ES-I3 (cell line): ENCODE data around the gene AMOTL2.

Source experiments
- H3K36me3 ChIP-seq: 2 replicates; pipeline ENCODE4 v1.6.1; 2013; ENCODE audit warnings: mild to moderate bottlenecking, low read length, control low read depth, moderate library complexity; ENCODE audit not compliant: insufficient read depth
- H3K4me1 ChIP-seq: 2 replicates; pipeline ENCODE4 v1.6.1; 2013; ENCODE audit warnings: mild to moderate bottlenecking, control low read depth, low read length; ENCODE audit not compliant: insufficient read depth
- H3K9ac ChIP-seq: 2 replicates; pipeline ENCODE4 v1.6.1; 2013; ENCODE audit warnings: low read depth, mild to moderate bottlenecking, low read length, moderate library complexity
- H3K9me3 ChIP-seq: 2 replicates; pipeline ENCODE4 v1.6.1; 2013; ENCODE audit warnings: mild to moderate bottlenecking, low read length, moderate library complexity; ENCODE audit not compliant: control insufficient read depth, insufficient read depth

The AMOTL2 gene

DNA sequence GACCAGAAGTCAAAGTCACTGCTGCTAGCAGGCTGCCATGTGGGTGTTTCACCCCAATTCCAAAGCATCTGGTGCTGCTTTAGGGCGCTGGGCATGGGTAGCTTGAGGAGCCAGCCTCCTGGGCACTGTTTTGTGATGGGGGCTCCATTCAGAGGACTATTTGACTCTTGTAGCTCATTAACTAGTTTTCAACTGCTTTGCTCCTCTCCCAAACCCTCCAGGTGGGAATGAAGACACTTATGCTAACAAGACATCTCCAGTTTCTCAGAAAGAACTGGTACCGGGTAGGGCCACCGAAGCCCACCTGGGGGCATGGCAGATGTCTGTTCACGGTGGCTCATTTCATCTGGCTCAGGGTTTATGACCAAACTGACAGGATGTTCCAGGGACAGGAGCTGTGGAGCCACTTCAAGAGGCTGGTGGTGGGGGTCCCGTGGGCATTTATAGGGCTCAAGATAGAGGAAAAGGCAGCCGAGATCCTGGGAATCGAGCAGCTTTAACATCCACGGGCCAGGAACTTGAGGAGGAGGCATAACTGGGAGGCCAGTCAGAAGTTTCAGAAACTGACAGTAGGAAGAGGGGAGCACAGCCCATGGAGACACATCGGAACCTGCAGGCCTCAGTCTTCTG lies 17.7 kb downstream of the AMOTL2 start:
- Histone ChIP-seq H3K4me1 (peaks cover 30% of the 10 kb centered on the region), H3K9me3 (no peaks in the 10 kb centered on the region), H3K9ac (no peak overlapping the region), H3K36me3 (peaks cover 44% of the 10 kb centered on the region)

DNA sequence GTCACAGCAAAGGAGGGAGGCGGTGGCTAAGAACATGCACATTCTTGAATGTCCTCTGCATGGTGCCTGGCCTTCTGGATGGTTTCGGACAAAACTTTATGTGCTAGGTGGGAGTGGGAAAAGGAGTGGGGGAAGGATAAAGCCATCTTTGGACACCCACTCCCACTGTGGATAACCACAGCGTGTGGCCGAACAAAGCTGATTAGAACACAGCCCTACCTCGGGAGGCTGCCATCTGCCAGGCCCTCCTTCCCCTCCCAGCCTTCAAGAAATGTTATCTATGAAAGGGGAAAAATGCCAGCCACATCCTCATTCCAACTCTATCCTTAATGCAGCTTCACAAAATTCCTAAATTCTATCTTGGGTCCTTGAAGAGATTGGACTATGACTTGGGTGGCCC lies 18.8 kb downstream of the AMOTL2 start:
- Histone ChIP-seq H3K9me3 (no peaks in the 10 kb centered on the region), H3K9ac (no peak overlapping the region), H3K4me1 (peaks cover 35% of the 10 kb centered on the region), H3K36me3 (peaks cover 36% of the 10 kb centered on the region)

DNA sequence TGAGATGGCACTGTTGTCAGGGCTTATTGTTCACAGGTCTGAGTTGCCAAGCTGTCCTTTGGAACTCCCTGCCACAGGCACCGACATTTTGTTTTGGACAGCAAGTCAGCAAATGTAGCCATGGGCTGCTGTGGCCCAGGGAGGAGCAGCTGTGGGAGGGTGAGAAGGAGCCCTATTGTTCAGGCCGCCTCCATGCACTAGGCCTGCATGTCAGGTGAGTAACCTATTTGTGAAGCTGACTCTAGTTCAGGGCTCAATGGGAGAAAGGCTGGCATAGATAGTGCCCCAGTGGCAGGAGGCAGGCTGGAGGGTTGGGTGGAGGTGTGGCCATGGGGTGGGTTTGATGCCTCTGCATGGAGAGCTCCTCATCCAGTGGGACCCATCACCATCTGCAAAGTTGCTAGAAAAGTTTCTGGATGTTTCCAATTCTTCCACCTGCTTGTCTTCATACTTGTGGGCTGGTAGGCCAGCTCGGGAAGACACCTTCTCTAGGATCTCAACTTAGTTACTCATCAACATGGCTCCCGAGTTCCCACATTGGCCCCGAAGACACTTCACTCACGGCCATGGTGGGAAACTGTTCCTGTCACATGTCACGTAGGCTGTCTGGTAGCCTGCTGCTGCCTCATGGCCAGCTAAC lies 19.5 kb downstream of the AMOTL2 start:
- H3K9me3 ChIP-seq = no peaks in the 10 kb centered on the region
- H3K36me3 ChIP-seq = peaks cover 30% of the 10 kb centered on the region
- no peak overlapping the region for H3K9ac ChIP-seq
- H3K4me1 ChIP-seq = peaks cover 33% of the 10 kb centered on the region

DNA sequence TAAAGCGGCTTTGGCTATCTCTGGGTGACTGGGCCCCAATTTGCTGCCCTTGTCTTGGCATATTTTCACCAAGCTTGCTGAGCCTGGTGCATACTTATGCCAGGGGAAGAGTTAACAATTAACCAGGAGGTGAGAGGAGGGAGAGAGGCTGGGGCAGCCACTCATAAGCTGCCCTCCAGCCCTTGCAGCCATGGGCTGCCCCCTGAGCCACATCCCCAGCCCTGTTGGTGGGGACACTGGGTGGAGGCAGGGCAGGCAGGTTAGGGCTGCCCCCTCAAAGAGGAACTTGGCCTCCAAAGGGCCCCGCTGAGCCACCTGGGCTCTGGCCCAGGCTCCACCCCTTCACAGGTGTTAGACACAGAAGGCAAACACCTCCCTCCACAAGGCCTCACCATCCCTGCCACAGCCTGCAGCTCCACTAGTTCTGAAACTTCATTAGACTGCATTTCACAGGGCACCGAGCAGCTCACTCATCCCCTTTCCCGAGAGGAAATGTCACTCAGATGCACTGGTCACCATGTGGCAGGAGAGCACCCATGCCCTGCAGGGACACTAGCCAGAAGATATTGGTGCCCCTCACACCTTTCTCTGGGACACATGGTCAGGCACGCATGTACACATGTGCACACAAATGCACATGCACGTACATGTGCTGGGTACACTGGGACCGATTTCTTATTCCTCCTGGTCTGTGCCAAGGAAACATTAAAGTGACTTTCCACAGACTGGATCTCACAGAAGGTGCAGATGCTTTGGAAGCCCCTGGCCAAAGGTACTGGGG lies 20.2 kb downstream of the AMOTL2 start:
- Histone ChIP-seq H3K9me3 (no peaks in the 10 kb centered on the region), H3K9ac (no peak overlapping the region), H3K4me1 (peaks cover 26% of the 10 kb centered on the region), H3K36me3 (peaks cover 24% of the 10 kb centered on the region)

DNA sequence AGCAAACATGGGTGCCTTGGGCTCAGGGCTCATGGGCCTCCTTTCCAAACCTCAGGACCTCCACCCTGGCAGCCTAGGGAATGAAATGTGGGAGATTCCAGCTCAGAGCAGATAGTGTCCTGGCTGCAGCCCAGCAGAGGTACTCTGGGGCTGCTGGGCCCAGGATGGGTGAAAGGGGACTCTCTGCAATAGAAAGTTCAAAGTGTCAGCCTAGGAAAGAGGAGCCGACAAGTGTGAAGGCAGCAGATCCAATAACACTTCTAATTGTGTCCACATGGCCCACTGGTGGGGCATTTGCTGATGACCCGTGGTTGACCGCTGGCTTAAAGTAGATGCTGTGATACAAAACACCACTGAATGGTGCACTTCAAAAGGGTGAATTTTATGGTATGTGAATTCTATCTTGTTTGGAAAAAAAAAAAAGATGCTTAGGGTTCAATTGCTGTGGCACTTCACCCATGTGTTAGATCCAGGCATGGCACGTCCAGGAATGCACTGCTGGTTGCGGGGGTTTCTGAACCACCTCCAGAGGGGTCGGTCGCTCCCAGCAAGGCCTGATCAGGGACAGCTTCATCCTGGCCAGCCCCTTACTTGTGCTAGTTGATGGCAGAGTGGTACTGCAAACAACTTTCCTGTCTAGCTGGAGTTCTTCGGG lies 20.9 kb downstream of the AMOTL2 start:
- Histone ChIP-seq H3K9me3 (no peaks in the 10 kb centered on the region), H3K4me1 (peaks cover 19% of the 10 kb centered on the region), H3K36me3 (peaks cover 19% of the 10 kb centered on the region), H3K9ac (no peak overlapping the region)

DNA sequence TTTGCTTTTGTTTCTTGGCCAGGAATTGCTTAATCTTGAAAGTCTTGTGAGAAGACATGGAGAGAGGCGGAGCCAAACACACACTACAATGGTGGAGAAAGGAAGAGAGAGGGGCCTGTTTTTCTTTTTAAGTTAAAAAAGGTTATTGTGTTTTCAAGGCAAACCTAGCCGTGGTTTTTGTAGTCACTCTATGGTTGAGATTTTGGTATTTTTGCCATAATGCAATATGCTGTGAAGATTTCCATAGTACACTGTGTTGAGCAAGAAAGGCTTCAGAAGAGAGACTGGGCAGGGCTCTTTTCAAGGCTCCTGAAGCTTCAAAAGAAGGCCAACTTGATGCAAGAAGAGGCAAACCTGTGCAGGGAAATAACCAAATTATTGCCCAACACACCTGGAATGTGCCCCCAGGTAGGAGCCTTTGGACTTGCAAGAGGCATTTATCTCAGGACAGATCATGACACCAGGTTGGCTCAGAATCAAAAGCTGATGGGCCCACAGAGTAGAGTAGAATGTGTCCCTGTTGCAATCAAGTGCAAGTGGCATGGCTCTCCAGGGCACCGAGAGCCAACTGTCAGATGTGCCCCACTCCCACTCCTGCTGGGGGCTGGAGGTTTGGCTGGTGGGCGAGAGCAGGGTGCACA lies 22.1 kb downstream of the AMOTL2 start:
- Histone ChIP-seq H3K36me3 (peaks cover 14% of the 10 kb centered on the region), H3K4me1 (peaks cover 9% of the 10 kb centered on the region)

DNA sequence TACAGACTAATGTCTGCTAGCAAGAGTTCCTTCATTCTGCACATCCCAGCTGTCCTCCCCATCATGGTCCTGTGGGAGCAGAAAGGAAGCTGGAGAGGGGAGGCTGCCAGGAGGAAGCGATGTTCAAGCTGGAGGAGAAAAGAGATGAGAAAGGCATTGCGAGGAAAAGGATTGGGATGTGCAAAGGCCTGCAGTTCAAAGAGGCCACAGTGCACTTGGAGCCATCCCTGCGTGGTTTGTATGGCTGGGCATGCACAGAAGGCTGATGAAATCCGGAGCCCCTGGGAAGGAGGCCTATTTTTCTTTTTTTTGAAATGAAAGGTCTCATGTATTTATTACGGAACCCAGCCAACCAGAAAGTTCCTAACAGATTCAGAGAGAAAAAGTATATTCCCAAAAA lies 22.8 kb downstream of the AMOTL2 start:
- no peak overlapping the region for H3K9ac ChIP-seq
- H3K9me3 ChIP-seq = no peaks in the 10 kb centered on the region; the same call in 1 of the 2 replicates
- peaks cover 5% of the 10 kb centered on the region for H3K4me1 ChIP-seq
- H3K36me3 ChIP-seq = peaks cover 7% of the 10 kb centered on the region

More for the DNA sequence above, 22.1 kb downstream of the AMOTL2 start:
- Histone ChIP-seq H3K9ac (no peak overlapping the region), H3K9me3 (no peaks in the 10 kb centered on the region)

DNA sequence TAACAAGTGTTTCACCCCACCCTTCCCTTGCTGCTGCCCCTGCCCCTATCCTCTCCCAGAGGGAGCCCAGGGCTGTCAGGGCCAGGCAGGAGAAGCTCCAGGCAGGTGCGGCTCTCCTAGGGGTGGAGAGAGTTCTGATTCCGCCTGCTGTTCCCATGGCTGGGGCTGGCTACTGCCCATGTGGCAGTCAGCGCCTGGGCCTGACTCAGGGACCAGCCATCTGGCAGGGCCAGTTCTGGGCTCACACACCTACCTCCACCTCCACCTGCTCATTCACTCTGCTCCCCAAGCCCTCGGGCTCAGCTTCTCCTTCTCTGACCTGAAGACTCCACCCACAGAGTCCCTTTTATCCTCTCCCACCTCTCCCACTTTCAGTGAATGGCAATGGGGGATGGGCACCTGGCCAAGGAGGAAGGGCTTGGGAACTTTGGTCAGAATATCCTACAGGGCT lies 23.4 kb downstream of the AMOTL2 start:
- peaks cover 5% of the 10 kb centered on the region for H3K4me1 ChIP-seq

DNA sequence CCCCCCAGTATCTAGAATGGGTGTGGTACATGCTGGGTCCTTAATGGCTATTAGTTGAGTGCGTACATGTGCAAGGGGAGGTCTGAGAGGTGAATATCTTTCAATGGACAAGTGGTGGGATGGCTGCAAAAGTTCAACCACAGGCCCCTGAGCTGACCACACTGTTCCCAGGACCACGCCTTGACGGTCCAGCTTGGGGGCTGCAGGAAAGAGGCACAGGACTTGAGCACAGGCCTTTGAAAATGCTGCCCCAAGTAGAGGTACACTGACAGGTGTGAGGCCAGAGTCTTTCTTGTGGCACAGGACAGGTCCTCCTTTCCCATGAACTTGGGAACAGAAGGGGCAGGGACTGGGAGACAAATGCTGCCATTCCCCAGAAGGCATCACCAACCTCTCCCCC lies 24.0 kb downstream of the AMOTL2 start:
- Histone ChIP-seq H3K9me3 (no peaks in the 10 kb centered on the region; the same call in 1 of the 2 replicates), H3K9ac (no peak overlapping the region), H3K4me1 (peaks cover 5% of the 10 kb centered on the region), H3K36me3 (peaks cover 4% of the 10 kb centered on the region; the same call in 1 of the 2 replicates)

More for the DNA sequence above, 23.4 kb downstream of the AMOTL2 start:
- H3K9ac ChIP-seq = no peak overlapping the region
- no peaks in the 10 kb centered on the region; the same call in 1 of the 2 replicates for H3K9me3 ChIP-seq
- H3K36me3 ChIP-seq = peaks cover 4% of the 10 kb centered on the region; the same call in 1 of the 2 replicates

DNA sequence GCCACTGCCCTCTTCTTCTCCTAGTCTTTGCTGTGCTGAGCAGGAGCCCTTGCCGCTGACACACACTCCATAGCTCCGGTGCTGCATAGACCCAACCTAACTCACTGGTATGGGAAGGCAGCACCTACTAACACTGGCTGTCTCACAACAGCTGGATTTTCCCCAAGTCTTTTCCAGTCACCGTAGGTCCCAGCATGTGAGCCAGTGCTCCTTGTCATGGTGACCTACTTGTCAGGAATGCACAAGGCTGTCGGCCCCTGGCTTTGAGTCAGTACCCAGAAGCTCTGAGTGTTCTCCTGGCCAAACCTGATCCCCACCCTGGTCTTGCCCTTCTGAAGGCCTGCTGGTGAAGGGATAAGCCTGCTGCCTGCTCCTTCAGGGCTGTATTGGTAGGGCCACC lies 25.7 kb downstream of the AMOTL2 start:
- Histone ChIP-seq H3K36me3 (no peaks in the 10 kb centered on the region; the same call in 1 of the 2 replicates), H3K9me3 (no peaks in the 10 kb centered on the region; the same call in 1 of the 2 replicates), H3K9ac (no peak overlapping the region), H3K4me1 (peaks cover 5% of the 10 kb centered on the region)

DNA sequence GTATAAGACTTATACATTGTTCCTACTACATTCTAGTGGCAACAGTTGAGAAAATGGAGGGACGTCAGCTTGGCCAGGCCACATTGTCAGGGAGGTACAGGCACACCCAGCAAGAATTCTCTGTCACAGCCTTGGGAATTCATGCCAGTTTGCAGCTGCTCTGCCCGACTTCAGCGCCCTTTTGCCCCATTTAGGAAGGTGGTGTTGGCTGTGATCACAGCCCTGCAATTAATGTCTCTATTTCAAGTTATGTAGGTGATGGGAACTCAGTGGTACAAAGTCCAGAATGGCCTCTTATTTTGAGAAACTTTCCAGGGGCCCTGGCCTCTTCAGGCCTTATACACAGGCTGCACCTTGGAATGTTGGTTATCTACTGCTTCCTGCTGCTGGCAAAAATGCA lies 26.7 kb downstream of the AMOTL2 start:
- no peaks in the 10 kb centered on the region; the same call in 1 of the 2 replicates for H3K36me3 ChIP-seq
- H3K9me3 ChIP-seq = no peaks in the 10 kb centered on the region; the same call in 1 of the 2 replicates
- no peak overlapping the region for H3K9ac ChIP-seq
- peaks cover 5% of the 10 kb centered on the region for H3K4me1 ChIP-seq

DNA sequence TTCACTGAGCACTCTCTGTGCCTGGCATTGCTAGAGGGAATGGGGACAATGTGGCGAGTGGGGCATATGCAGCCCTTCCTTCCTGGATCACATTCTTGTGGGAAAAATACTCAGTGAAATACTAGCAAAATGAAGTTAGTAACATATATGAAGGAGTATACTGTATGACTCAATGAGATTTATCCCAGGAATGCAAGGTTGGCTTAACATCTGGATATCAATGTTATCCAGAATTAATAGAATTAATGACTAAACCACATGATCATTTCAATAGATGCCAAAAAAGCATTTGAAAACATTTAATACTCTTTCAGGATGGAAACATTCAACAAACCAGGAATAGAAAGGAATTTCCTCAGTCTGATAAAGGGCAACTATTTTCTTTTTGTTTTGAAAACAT lies 27.5 kb downstream of the AMOTL2 start:
- peaks cover 5% of the 10 kb centered on the region for H3K4me1 ChIP-seq
- H3K9me3 ChIP-seq = no peaks in the 10 kb centered on the region; the same call in 1 of the 2 replicates
- H3K9ac ChIP-seq = no peak overlapping the region
- H3K36me3 ChIP-seq = no peaks in the 10 kb centered on the region; the same call in 1 of the 2 replicates

DNA sequence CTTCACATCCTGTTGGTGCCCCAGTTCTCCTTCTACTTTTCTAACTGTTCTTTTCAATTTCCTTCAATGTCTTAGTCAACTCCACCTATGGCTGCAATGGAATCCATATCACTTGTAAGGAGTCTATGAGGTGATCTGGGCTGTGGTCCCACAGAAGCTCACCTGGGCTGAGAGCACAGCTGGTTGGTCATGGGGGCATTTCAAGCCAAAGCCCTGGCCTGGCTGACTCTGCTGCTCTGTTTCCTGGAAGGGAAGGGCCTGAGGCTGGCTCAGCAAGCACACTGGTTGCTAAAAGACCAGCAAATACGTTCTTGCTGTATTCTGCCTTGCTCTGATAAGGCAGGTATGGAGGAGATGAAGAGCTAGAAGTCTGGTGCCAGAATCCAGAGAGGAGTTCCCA lies 29.0 kb downstream of the AMOTL2 start:
- no peak overlapping the region for H3K9ac ChIP-seq

More for the DNA sequence above, 29.0 kb downstream of the AMOTL2 start:
- Histone ChIP-seq H3K9me3 (no peaks in the 10 kb centered on the region; the same call in 1 of the 2 replicates), H3K4me1 (no peaks in the 10 kb centered on the region), H3K36me3 (no peaks in the 10 kb centered on the region; the same call in 1 of the 2 replicates)
